Activated T-cell treated with anti-CD3 and anti-CD28 coated beads, Interleukin-2, amount 50 U/mL, for 1 hour (primary cell): Measurements from ENCODE around the gene HDAC9.

Experiments
- DNase-seq: peaks from one replicate; pipeline ENCODE4 v3.0.0-alpha.2; 2020

Gene HDAC9

DNA sequence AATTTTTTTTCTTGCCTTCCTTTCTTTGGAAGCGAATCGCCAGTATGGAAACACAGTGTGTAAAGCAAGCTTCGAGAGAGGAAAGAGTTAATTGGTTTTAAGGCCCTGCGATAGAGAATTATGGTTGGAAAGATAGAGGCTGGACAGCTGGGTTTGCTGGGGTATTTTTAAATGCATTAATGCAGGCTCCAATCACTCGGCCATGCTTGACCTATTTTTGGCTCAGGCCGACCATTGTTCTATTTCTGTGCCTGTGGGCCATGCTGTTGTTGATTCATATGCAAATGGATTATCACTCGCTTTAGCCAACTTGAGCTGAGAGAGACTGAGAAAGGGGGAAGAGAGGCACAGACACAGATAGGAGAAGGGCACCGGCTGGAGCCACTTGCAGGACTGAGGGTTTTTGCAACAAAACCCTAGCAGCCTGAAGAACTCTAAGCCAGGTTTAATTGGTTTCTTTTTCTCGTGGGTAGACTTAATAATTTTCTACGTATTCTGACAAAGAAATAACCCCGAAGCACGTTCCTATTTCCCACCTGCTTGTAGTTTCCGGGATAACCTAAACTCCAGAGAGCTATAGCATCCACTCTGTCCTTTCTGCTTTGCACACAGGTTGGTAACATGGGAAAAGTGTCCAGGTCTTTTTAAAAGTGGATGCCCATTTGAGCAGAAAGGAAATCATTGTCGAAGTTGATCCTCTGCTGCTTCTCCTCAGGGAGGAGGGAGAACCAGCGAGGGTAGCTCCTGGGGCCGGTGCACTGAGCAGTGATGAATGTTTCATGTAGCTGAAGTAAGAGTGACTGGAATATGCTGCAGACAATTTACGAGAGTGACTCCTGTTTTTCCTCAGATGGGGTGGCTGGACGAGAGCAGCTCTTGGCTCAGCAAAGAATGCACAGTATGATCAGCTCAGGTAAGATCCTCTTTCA is at the start of gene HDAC9:
Gene HDAC9 (plus strand): TSS at position 338 of the 929 bp plus-strand sequence. CDS start 554 bp downstream, at position 892.
- no peak for DNase-seq

DNA sequence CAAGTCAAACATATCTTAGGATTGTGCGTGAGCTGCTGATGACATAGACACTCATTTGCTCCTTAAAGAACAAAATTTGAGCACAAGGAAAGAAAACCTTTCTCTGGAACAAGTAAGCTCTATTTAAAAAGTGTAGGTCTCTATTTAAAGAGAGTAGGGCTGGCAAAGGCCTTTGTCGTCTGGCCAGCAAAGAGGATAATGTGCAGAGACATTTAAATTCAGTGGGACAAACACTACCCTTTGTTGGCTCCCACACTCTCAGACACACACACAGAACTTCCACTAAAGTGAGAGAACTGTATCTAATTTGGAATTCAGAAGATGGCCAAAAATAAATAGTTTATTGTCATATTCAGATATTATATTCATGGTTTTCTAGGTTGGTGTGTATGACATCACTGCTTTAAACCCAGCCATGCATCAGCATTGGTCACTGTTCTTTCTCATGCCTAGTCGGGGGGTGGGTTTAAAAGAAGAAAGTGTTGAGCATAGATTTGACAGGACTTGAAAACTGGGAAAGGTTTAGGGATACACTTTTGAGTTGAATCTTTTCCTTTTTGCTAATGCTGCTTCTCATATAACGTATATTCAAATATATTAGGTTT is 49.5 kb upstream of the HDAC9 start:
- DNase-seq = no peak

GRCh38 chr7:18450019-18450418 is 45.5 kb upstream of the HDAC9 start:
- no peak for DNase-seq

DNA sequence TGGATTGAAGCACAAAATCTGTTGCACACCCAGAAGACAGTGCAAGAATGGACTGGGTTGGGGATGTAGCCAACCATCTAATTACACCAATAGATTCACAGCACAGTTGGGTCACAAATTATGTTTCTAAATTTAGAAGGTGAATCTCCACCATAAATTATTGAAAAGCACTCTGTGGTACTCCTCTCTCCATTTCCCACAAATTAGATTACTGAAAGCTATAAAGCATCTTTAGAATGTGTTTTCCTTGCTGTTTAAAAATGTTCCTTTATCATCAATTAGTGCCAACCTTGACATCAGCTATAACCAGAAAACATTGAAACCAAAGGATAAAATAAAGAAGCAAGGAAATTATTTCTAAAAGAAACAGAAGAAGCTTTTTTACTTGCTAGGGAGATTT is 39.9 kb upstream of the HDAC9 start:
- no peak for DNase-seq

DNA sequence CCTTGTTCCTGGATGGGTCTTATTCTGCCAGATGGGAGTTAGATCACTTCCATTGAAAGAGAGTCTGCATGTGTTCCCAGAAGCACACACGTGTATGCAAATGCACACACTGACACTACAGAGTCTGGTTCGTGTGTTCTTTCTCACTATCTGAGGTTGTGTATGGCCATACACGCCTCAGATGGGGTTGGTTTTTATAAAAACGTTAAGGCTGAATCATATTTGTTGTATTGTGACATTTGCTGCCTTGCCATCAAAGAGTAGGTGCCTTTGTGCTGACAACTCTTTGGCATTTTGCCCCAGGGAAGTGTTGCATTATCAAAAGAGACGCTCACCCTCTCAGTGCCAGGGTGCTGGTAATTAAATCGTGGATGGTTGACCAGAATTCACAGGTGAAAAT is 37.7 kb upstream of the HDAC9 start:
- DNase-seq = no peak

DNA sequence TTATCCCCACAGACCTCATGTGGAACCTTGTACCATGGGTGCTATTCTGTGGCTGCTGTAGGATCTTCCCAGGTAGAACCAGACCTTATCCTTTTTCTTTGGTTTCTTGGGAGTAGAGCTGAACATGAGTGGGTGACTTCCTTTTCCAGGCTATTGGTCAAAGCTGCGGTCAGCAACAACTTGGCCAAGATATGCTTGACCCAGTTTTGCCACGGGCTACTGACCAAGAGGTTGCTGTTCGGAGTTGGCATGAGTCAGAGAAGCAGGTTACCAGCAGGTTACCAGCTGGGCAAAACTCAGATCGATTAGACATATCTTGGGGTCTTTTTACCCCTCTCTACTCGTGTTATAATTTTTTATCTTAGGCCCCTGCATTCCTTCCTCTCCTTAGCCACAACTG is 36.7 kb upstream of the HDAC9 start:
- no peak for DNase-seq

GRCh38 chr7:18459484-18460245 is 35.9 kb upstream of the HDAC9 start:
- DNase-seq = no peak

DNA sequence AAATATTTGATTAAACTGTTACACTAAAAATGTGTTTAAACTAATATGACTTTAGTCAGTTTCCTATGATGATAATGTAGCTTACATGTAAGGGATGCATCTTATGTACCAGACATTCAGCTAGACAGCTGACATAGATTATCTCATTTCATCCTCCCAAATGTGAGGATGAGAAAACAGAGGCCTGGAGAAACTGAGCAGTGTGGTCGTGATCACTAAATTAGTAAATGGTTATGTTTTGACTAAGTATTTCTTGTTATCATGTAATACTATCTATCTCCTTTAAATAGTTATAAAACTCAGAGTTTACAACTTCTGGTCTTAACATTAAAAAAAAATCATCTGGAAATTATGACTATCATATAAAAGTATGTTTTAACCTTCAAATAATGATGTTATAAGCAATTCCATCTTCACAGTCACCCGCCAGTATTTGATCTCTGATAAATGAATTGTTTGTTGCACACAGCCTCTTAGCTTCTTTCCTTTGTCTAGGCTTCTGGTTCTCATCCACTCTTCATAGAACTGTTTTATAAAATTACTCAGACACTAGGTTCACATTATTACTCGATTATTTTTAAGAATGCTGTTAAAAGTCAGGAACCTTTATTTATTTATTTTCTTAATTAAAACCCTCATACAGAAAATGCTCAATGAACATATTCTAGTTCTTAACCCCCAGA is 33.6 kb upstream of the HDAC9 start:
- no peak for DNase-seq

DNA sequence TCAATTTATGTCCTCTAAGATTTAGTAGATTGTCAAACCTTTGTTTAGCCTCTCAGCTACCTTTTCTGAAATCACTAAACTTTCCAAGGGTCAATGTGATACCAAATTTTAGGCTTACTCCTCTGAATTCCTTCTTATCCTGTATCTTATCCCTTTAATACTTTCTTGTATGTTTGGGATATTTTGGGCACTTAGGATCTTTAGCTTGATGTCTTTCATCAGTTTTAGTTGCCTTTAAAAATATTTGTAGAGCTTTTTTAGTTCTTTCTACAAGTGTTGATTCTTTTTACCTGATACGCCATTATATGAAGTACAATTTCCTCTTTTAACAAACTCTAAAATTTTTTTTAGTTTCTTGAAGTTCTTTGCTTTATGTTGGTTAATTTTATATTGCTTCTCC is 30.7 kb upstream of the HDAC9 start:
- no peak for DNase-seq

DNA sequence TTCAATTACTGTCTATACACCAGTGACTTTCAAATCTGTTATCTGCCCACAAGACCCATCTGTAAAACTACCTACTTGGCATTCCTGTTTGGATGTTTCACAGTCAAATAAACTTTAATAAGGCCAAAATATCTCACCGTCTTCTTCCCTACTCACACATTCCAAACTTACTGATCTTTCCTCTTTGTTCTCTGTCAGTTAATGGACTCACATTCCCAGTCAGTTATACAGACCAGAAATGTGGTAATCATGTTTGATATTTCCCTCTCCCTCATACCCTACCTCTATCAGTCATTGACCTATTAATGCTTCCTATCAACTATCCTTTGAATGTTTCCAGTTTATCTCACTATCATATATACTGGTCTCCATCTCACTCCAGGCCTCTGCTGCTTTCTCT is 28.5 kb upstream of the HDAC9 start:
- no peak for DNase-seq

GRCh38 chr7:18468795-18469194 is 26.8 kb upstream of the HDAC9 start:
- no peak for DNase-seq

- DNase-seq = no peak
These were observed 26.2 kb upstream of the HDAC9 start for GRCh38 chr7:18469316-18469715.

GRCh38 chr7:18471476-18472160 is 23.9 kb upstream of the HDAC9 start:
- DNase-seq = no peak

DNA sequence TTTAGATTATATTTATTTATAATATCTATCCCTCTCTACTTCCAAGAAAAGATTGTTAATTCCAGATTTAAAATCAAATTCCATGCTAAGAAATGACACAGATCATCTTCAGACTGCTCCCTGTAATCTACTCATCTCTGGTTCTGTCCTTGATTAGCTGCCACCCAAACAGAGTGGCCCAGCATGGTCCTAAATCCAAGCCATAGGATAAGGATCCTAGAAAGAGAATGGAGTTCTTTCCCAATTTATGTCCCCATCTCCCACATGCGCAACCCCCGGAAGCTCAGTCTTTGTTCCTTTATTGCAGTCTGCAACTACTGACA is 23.4 kb upstream of the HDAC9 start:
- no peak for DNase-seq

DNA sequence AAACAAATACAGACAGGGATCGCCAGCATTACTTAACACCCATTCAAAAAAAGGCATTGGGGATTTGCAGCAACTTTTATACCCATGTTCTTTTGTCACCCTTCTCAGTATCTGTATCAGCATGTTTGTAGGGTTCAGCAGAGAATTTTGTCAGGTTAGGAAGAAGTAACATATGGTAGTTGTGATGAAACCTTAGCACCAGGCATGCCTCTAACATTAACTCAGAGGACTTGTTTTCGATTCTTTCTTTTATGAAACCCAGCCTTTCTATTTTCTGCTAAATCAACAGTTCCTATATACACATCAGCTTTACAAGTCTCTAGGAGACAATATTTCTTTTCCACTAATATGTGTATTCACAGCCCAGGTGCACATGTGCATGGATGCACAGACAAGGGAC is 22.4 kb upstream of the HDAC9 start:
- DNase-seq = no peak

GRCh38 chr7:18474944-18475343 is 20.6 kb upstream of the HDAC9 start:
- no peak for DNase-seq

DNA sequence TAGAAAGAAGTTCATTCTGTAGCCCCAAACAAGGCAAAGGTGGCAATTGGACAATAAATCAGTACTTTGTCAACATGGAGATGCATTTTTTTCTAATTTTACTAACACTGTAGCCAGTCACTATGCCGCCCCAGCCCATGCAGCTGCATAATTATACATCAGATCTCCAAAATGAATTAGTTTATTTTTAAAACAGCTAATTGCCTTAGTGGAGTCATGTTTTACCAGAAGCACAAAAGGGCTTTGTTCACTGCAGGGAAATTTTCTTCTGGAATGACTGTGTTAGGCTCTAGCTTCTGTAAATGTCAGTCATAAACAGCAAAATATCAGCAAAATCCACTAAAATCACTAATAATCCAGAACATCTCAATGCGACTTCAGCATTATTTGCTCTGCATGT is 20.1 kb upstream of the HDAC9 start:
- DNase-seq = no peak

- no peak for DNase-seq
These were observed 13.8 kb upstream of the HDAC9 start for GRCh38 chr7:18481776-18482175.

DNA sequence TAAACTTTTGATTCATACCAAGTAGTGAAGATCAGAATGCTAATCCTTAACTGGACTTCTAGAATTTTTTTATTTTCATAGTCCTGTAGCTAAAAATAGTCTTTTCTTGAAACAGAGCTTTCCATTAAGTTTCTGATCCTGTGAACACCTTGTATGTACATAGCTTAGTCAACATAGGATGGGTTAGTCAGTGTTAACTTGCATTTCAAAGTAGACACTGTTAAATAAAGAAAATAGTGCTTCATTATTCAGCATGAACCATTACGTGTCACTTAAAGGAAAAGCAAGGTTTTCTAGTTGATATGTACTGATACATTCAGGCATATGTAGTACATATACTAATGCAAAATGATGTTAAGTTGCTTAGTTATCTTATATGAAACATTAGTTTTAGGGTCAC is 7.5 kb upstream of the HDAC9 start:
- DNase-seq = no peak

DNA sequence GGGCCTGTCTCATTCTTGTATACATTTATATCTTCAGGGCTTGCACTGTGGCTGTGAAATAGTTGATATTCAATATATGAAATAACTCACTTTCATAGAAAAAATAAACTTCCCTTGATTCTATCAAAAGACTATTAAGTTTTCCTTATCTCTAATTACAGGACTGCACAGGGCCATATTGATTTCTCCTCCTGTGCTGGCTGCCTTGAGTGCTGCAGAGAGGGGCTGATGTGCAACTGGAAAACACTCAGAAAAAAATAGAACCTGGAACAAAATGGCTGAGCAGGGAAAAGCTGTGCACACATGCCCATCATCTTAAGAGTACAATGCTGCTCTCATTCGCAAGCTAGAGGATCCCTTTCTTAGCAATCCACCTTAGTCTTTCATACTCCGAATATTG is 5.9 kb upstream of the HDAC9 start:
- no peak for DNase-seq

GRCh38 chr7:18491871-18492270 is 3.7 kb upstream of the HDAC9 start:
- no peak for DNase-seq

- DNase-seq = no peak
These were observed 1.1 kb upstream of the HDAC9 start for GRCh38 chr7:18494406-18494805.
